Mesenchymal stem cell (in vitro differentiated cells and primary cell): ENCODE measurements around the gene LRP1B.

Source experiments
- DNase-seq: peaks from one replicate; pipeline ENCODE4 v3.0.0-alpha.2; 2013
- H2AFZ ChIP-seq: one replicate; pipeline ENCODE4 v1.6.1; 2013; ENCODE audit warnings: low read depth, mild to moderate bottlenecking, control low read depth, inconsistent platforms, low read length, moderate library complexity
- H2AK5ac ChIP-seq: 2 replicates; pipeline ENCODE4 v1.6.1; 2013; ENCODE audit warnings: low read length, moderate library complexity, mild to moderate bottlenecking, inconsistent platforms; ENCODE audit not compliant: severe bottlenecking
- H2BK120ac ChIP-seq: one replicate; pipeline ENCODE4 v1.6.1; 2013; ENCODE audit warnings: low read depth, mild to moderate bottlenecking, inconsistent platforms, low read length, moderate library complexity
- H2BK12ac ChIP-seq, 2 experiments: one replicate each; pipeline ENCODE4 v1.6.1; 2013; ENCODE audit warnings: inconsistent platforms in 2 of 2, low read length in 2 of 2, mild to moderate bottlenecking in 2 of 2, moderate library complexity in 2 of 2, control low read depth in 1 of 2
- H2BK15ac ChIP-seq: one replicate; pipeline ENCODE4 v1.6.1; 2013; ENCODE audit warnings: mild to moderate bottlenecking, low read depth, inconsistent platforms; ENCODE audit not compliant: poor library complexity, severe bottlenecking
- H2BK5ac ChIP-seq: 2 replicates; pipeline ENCODE4 v1.6.1; 2013; ENCODE audit warnings: low read depth, mild to moderate bottlenecking, low read length, control low read depth, inconsistent platforms; ENCODE audit not compliant: poor library complexity, severe bottlenecking
- H3K14ac ChIP-seq, 2 experiments: one replicate each; pipeline ENCODE4 v1.6.1; 2013; ENCODE audit warnings: inconsistent platforms in 2 of 2, low read length in 2 of 2, control low read depth in 1 of 2, mild to moderate bottlenecking in 1 of 2, moderate library complexity in 1 of 2
- H3K18ac ChIP-seq, 2 experiments: one replicate each; pipeline ENCODE4 v1.6.1; 2013; ENCODE audit warnings: inconsistent platforms in 2 of 2, low read length in 2 of 2, control low read depth in 1 of 2, low read depth in 1 of 2, mild to moderate bottlenecking in 1 of 2
- H3K23ac ChIP-seq, 2 experiments: one replicate each; pipeline ENCODE4 v1.6.1; 2013; ENCODE audit warnings: inconsistent platforms in 2 of 2, low read length in 2 of 2, mild to moderate bottlenecking in 2 of 2, moderate library complexity in 2 of 2, control low read depth in 1 of 2
- H3K27ac ChIP-seq: 2 replicates; pipeline ENCODE4 v1.5.1; 2013; ENCODE audit warnings: mild to moderate bottlenecking, moderate library complexity, low read length, control low read depth, inconsistent platforms; ENCODE audit not compliant: poor library complexity, severe bottlenecking
- H3K27me3 ChIP-seq, 2 experiments: 2 replicates each; pipeline versions ENCODE4 v1.6.1 to v1.7.0; 2013; ENCODE audit warnings: low read length in 2 of 2, mild to moderate bottlenecking in 2 of 2, moderate library complexity in 2 of 2, control low read depth in 1 of 2, inconsistent platforms in 1 of 2; ENCODE audit not compliant: control insufficient read depth in 1 of 2, insufficient read depth in 1 of 2
- H3K36me3 ChIP-seq, 2 experiments: 2 replicates each; pipeline versions ENCODE4 v1.6.1 to v1.7.0; 2013; ENCODE audit warnings: low read length in 2 of 2, control low read depth in 1 of 2, inconsistent platforms in 1 of 2, low read depth in 1 of 2, mild to moderate bottlenecking in 1 of 2; ENCODE audit not compliant: insufficient read depth in 2 of 2, control insufficient read depth in 1 of 2
- H3K4ac ChIP-seq, 2 experiments: one replicate each; pipeline ENCODE4 v1.6.1; 2013; ENCODE audit warnings: inconsistent platforms in 2 of 2, low read length in 2 of 2, mild to moderate bottlenecking in 2 of 2, moderate library complexity in 2 of 2, control low read depth in 1 of 2, low read depth in 1 of 2
- H3K4me1 ChIP-seq: 2 replicates; pipeline ENCODE4 v1.6.1; 2013; ENCODE audit warnings: low read depth, low read length, control low read depth; ENCODE audit not compliant: control insufficient read depth, insufficient read depth
- H3K4me2 ChIP-seq: 2 replicates; pipeline ENCODE4 v1.6.1; 2013; ENCODE audit warnings: low read length, mild to moderate bottlenecking, inconsistent platforms; ENCODE audit not compliant: poor library complexity, severe bottlenecking
- H3K4me3 ChIP-seq, 2 experiments: 2 replicates each; pipeline versions ENCODE4 v1.5.1 to v1.7.0; 2013; ENCODE audit warnings: low read length in 2 of 2, mild to moderate bottlenecking in 2 of 2, control low read depth in 1 of 2, low read depth in 1 of 2; ENCODE audit not compliant: insufficient read depth in 1 of 2
- H3K79me1 ChIP-seq: replicated peaks from 2 replicates; pipeline ENCODE4 v1.6.1; 2013; ENCODE audit warnings: mild to moderate bottlenecking, control low read depth, low read length, inconsistent platforms; ENCODE audit not compliant: poor library complexity, severe bottlenecking
- H3K9ac ChIP-seq: 2 replicates; pipeline ENCODE4 v1.7.0; 2013; ENCODE audit warnings: mild to moderate bottlenecking, low read length, moderate library complexity
- H3K9me3 ChIP-seq: 2 replicates; pipeline ENCODE4 v1.7.0; 2013; ENCODE audit warnings: mild to moderate bottlenecking, low read length; ENCODE audit not compliant: control insufficient read depth
- H4K8ac ChIP-seq: one replicate; pipeline ENCODE4 v1.6.1; 2013; ENCODE audit warnings: inconsistent platforms, mild to moderate bottlenecking, low read length, moderate library complexity
- H4K91ac ChIP-seq: one replicate; pipeline ENCODE4 v1.6.1; 2013; ENCODE audit warnings: mild to moderate bottlenecking, low read length, inconsistent platforms
- WGBS: methylation state at CpG from one replicate; pipeline ENCODE4 v1.1.7; 2013; ENCODE audit warnings: mixed read lengths; 5-methylcytosine and 5-hydroxymethylcytosine counted together

The LRP1B gene

DNA sequence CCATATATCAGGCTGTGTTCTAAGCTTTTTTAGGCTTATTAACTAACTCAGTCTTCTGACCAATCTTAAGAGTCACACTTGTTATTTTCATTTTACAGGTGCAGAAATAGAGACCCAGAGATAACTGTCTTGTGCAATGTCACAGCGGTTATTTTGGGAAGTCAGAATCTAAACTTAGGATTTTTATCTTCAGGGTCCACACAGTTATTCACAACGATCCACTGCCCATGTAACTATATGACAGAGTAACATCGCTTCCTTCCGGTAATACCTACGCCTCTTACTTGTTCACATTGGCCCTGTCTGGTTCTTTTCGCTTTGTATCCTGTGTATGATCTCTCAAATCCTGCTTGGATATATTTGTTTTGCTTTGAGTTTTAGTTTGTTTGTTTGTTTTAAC is 631.7 kb downstream of the LRP1B start:
- Histone ChIP-seq H3K4me2 (no peak overlapping the region), H2AFZ (no peak overlapping the region), H3K9me3 (no peaks in the 10 kb centered on the region), H3K4me3 (no peak overlapping the region), H3K18ac (no peak overlapping the region), H3K4ac (no peak overlapping the region), H3K9ac (no peak overlapping the region), H3K27ac (peak overlapping the region; percentile 9), H2BK15ac (no peak overlapping the region), H2BK12ac (no peak overlapping the region), H4K91ac (no peak overlapping the region), H2BK120ac (no peak overlapping the region), H3K14ac (no peak overlapping the region), H2AK5ac (no peak overlapping the region), H2BK5ac (no peak overlapping the region), H3K27me3 (no peaks in the 10 kb centered on the region), H3K79me1 (no peaks in the 10 kb centered on the region), H4K8ac (no peak overlapping the region), H3K4me1 (no peaks in the 10 kb centered on the region), H3K36me3 (no peaks in the 10 kb centered on the region), H3K23ac (no peak overlapping the region)
- 99% methylated on average over 6 of the region's 6 CpGs for WGBS
- no peak for DNase-seq

DNA sequence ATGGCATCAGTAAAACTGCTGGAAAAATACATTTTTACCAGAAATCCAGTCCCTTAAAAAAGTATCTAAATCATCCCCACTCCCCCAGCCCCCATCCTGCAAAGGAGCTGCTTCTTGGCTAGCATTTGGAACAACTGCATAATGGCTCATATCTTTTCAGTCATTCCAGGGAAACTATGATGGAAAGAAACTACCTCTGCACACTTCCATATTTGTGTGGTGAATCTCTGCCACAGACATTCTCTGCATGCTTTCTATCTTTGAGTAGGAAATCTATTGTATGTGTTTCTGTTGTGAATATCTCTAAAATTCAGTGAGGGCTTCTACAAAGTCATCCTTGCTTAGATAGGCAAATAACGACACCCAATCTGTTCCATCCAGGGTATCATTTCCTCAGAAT is 632.3 kb downstream of the LRP1B start:
- no peak overlapping the region for H2BK12ac ChIP-seq
- no peaks in the 10 kb centered on the region for H3K4me1 ChIP-seq
- no peak overlapping the region for H3K14ac ChIP-seq
- H3K9me3 ChIP-seq, result no peaks in the 10 kb centered on the region
- H4K91ac ChIP-seq, result no peak overlapping the region
- no peak overlapping the region for H3K23ac ChIP-seq
- no peak overlapping the region for H3K4me3 ChIP-seq
- no peak overlapping the region for H2BK15ac ChIP-seq
- no peak overlapping the region for H3K18ac ChIP-seq
- no peak overlapping the region for H3K9ac ChIP-seq
- DNase-seq, result no peak
- H4K8ac ChIP-seq, result no peak overlapping the region
- H2AFZ ChIP-seq, result no peak overlapping the region
- H2AK5ac ChIP-seq, result no peak overlapping the region
- H2BK120ac ChIP-seq, result no peak overlapping the region
- H3K79me1 ChIP-seq, result no peaks in the 10 kb centered on the region
- no peak overlapping the region for H2BK5ac ChIP-seq
- H3K27me3 ChIP-seq, result no peaks in the 10 kb centered on the region
- H3K4ac ChIP-seq, result no peak overlapping the region
- H3K36me3 ChIP-seq, result no peaks in the 10 kb centered on the region
- H3K27ac ChIP-seq, result no peak overlapping the region
- no peak overlapping the region for H3K4me2 ChIP-seq
- WGBS, result no CpG with 5 or more reads among the region's 1 CpG

DNA sequence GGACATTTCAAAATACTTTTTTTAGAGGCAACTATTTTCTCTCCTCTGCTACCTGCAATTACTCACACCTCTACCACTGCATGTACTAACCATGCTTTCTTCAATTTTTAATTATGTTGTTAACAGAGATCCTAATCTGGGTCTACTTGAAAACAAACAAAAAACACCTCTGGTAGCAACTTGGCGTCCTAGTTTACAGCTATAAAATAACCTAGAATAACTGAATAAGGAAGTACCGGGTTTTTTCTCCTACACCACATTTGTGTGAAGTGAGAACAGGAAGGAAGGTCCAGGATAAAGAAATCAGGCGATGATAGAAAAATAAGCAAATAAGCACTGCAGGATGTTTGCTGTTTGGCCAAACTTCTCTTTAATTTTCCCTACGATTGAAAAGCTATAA is 633.5 kb downstream of the LRP1B start:
- WGBS, result 92% methylated on average over 3 of the region's 4 CpGs

DNA sequence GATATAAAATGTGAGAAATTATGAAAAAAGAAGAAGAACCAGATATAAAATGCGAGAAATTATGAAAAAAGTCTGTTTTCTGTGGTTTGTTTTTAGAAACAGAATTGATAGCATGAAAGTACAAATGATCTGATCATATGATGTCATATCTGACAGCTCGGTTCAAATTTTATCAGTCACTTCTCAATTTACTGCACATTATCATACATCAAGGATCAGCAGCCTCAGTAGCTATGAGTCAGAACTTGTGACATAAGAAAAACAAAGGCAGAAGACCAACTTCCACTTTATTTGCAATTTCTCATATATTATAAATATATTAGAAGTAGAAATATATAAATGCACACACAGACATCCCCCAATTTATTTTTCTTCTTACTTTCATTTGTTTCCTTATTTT is 634.0 kb downstream of the LRP1B start:
- Histone ChIP-seq H2BK120ac (no peak overlapping the region), H3K23ac (no peak overlapping the region), H3K4me2 (no peak overlapping the region), H3K4ac (no peak overlapping the region), H3K79me1 (no peaks in the 10 kb centered on the region), H3K14ac (no peak overlapping the region), H2BK15ac (no peak overlapping the region), H4K91ac (no peak overlapping the region), H3K9ac (no peak overlapping the region), H3K36me3 (no peaks in the 10 kb centered on the region), H2AFZ (no peak overlapping the region), H3K9me3 (no peaks in the 10 kb centered on the region), H3K4me3 (no peak overlapping the region), H3K18ac (no peak overlapping the region), H2BK5ac (no peak overlapping the region), H3K27me3 (no peaks in the 10 kb centered on the region), H4K8ac (no peak overlapping the region), H2AK5ac (no peak overlapping the region), H3K4me1 (no peaks in the 10 kb centered on the region), H3K27ac (no peak overlapping the region), H2BK12ac (no peak overlapping the region)
- DNase-seq, result peak; percentile 13
- 88% methylated on average over 2 of the region's 2 CpGs for WGBS

More for the DNA sequence above, 633.5 kb downstream of the LRP1B start:
- H3K4me3 ChIP-seq, result no peak overlapping the region
- no peak for DNase-seq
- no peak overlapping the region for H3K4ac ChIP-seq
- H3K79me1 ChIP-seq, result no peaks in the 10 kb centered on the region
- H3K27me3 ChIP-seq, result no peaks in the 10 kb centered on the region
- H3K27ac ChIP-seq, result no peak overlapping the region
- no peak overlapping the region for H2BK5ac ChIP-seq
- no peak overlapping the region for H4K91ac ChIP-seq
- no peak overlapping the region for H3K14ac ChIP-seq
- no peak overlapping the region for H4K8ac ChIP-seq
- H2BK15ac ChIP-seq, result no peak overlapping the region
- no peak overlapping the region for H2AK5ac ChIP-seq
- H3K23ac ChIP-seq, result no peak overlapping the region
- H3K18ac ChIP-seq, result no peak overlapping the region
- H2AFZ ChIP-seq, result no peak overlapping the region
- no peak overlapping the region for H2BK120ac ChIP-seq
- no peak overlapping the region for H3K9ac ChIP-seq
- H3K9me3 ChIP-seq, result no peaks in the 10 kb centered on the region
- H3K36me3 ChIP-seq, result no peaks in the 10 kb centered on the region
- no peak overlapping the region for H2BK12ac ChIP-seq
- no peaks in the 10 kb centered on the region for H3K4me1 ChIP-seq
- no peak overlapping the region for H3K4me2 ChIP-seq
